ENCODE data around the gene IFNG.
"Not testable (repeated sequence)": the region's sequence is repeated elsewhere in the genome, so short reads cannot be mapped to it uniquely, and the experiment has no call there.

The IFNG gene

DNA sequence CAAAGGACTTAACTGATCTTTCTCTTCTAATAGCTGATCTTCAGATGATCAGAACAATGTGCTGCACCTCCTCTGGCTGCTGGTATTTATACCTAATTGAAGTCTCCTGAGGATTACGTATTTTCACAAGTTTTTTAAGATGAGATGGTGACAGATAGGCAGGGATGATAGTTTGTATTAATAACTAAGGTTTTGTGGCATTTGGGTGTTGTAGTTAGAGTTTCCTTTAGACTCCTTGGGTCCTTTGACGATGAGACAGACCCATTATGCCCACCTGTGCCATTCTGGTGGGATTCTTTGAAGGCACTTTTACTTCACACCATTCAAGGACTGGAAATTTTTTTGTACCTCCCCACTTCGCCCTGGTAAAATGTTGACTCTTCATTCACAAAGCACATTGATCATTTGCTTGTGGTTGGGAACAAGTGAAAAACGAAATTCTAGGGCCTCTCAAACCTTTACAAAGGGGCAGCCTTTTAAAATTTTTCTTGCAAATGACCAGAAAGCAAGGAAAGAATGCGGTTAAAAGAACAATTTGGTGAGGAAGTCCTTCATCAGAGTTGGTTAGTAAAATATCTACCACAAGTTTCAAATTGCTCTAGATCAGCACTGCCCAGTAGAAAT lies at the start of gene IFNG:
Gene IFNG (minus strand): TSS at position 60 of the 624 bp plus-strand sequence. CDS start 125 bp downstream, outside the sequence.
- peak; percentile 29 to 75 for DNase-seq

DNA sequence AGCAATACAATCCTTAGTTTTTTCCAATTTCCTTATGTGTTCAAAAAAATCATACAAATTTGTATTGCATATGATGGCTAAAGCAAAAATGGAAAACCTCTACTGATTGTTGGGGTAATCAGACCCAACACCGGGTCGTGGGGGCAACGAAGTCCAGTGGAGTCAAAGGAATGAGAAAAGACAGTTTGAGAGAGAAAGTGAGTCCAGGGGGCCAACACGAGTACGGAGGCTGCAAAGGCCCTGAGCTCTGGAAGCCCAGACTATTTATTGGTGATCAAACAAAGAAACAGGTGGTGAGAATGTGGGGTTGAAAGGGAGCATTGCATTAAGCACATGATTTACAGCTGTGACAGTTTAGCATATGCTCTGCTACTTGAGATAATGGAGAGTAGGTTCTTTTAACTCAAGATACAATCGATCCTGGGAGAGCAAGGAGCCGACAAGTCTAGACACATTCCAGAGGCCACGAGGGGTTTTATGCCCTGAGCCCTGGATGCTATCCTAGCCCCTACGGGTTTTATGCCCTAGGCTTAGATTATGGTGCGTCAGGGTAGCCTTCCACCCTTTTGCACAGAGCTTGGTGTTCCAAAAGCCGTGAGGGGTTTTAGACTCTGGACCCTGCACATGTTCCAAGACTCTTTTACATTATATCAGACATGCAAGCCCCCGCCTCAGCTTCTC lies 49.6 kb upstream of the IFNG start:
- not testable (repeated sequence) for DNase-seq

DNA sequence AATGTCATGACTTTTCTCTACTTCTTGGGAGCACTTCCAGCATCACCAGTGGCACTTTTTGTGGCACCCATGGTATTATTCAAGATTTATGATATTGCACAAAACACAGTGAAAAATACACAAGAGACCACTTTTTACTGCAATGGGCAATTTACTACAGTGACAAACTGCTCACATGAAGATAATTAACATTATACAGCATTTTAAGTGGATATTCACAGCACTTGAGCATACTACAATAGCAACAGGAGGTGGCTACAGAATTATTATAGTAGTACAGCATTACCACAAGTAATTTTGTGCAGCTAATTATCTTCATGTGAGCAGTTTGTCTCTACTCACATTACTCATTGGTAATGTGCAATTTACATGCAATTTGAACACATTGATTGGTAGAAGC lies 47.7 kb upstream of the IFNG start:
- DNase-seq: no peak

DNA sequence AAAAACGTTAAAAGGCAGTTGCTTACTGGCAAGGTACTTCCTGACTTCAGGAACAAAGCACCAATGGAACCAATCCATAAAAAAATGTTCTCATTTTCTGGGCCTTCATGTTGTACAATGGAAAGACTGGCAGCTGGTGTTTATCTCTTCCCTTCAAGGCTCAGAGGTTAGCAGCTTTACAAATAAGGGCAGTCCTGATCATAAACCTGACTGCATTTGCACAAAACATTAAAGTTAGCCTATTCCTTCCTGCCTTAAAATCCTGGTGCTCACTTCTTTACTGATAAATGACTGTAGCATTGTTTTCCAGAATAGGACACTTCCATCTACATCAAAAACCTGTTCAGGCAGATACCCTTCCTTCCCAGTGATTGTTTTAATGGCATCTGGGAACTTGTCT lies 46.9 kb upstream of the IFNG start:
- no peak for DNase-seq

DNA sequence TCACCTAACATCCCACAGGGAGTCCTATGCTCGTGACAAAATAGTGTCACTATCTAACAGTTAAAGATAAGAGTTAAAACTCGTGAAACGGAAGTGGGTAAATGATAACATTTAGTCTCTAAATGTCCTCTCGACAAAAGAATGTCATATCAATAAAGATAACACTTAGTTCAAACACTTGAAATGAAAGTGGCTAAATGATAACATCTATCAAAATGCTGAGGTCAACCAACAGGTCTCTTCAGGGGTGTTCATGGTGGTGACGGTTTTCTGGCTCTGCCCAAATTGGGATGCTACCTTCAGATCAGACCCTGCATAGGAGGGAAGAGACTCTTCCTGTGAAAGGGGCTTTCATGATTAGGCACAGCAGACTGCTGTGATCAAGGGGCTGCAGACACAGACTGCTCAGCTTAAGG lies 43.9 kb upstream of the IFNG start:
- peak in 1 of 2 donors; percentile 20 for DNase-seq

DNA sequence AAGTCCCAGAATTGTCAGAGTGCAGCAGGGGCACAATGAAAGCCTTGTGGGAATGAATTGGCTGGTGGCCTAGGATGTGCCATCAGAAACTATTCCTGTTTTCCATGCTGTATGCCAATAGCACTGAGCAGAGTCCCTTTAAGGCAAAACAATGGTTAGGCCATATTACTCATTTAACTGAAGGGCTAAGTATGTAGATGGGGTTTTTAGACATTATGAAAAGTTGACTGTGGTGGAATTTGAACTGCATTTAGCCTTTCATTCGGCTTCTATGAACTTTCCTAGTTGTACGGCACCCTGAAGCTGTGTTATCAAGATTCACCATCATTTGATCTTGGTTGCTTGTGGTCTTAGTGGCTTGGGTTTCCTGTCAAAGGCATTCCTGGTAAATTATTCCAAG lies 41.3 kb upstream of the IFNG start:
- no peak for DNase-seq

DNA sequence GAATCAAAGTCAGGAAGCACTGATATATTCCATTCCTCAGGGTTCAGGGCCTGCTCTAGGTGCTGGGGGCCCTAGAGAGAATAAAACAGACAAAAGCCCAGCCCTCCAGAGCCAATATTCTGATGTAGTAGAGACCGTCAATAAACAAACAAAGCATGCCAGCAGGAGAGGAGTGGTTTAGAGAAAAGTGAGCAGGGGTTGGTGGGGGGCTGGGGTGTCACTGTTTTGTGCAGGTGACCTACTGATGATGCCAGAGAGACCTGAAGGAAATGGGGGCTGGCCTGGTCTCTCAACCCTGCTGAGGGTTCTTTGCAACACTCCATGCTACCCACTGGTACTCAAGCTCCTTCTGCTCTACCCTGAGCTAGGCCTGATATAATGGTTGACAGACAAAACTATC lies 39.6 kb upstream of the IFNG start:
- DNase-seq: no peak

DNA sequence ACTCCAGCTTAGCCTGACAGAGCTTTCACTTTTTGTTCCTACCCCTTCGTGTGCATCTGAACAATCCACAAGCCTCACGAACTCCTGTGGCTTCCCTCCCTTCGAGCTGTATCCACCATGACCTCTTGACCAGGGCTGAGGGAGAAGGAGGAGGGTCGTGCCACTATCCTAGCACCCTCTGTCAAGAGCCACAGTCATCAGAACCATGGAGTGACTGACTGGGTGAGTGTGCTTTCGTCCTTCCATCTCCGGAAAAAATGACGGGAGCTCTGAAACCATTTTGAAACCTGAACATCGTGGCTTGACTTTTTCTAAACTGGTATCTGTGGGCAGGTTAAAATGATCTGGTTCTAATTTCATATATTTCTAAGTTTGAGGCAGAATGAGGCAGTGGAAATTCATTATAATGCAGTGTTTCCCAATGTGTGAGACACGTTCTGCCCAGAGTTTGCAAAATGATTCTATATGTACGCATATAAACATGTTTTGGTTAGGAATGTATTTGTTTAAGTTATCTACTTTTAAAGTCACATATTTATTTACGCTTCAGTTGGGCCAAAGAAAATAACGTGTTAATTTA lies 39.1 kb upstream of the IFNG start:
- DNase-seq: no peak

DNA sequence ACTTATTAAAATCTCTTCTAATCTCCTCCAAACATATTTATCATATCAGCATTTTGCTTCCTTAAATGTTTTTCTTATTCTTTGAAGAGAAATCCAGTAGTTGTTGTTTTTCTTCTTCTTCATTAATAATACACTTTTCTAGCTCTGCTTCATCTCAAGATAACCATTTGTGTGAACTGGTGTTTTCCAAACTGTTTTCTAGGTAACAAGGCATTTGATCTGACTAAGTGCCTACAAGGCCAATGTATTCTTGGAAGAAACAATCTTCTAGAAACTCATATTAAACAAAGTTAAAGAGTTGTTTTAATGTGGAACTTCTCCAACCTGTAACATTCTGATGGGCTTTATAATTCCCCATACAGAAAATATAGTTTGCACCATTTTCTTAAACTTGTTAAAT lies 30.8 kb upstream of the IFNG start:
- DNase-seq: no peak

DNA sequence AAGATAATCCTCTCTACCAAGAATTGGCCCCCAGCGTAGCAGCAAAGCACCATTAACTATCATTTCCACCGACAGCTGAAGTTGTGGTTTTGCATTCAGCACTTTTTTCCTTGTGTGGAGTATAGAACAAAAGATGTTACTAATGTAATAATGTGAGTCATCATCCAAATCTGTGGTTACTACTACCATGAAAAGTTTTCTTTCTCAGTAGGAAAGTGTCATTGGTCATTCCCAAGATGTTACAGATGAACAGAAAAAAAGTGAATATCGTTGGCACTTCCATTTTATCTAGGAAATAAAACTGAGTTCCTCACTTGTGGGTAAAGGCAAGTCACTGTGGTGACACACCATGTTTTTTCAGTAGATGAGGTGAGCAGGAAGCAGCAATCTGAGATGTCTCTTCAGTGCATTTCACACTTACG lies 30.3 kb upstream of the IFNG start:
- DNase-seq: peak in 1 of 2 donors; percentile 37

DNA sequence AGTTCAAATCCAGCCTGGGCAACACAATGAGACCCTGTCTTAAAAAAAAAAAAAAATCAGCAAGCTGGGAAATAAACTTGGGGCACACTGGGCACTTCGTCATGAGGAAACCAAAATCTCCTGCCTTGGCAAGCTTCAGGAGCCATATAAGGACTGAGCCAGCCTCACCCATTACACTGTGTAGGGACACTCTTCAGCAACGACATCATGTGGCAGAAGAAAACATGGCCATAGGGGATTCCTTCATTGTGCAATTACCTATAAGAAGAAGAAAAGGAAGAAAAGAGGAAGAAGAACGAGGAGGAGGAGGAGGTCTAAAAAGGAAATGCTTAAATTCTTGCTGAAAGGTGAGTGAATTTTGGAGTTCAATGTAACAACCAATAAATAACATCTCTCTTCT lies 26.1 kb upstream of the IFNG start:
- DNase-seq: no peak

DNA sequence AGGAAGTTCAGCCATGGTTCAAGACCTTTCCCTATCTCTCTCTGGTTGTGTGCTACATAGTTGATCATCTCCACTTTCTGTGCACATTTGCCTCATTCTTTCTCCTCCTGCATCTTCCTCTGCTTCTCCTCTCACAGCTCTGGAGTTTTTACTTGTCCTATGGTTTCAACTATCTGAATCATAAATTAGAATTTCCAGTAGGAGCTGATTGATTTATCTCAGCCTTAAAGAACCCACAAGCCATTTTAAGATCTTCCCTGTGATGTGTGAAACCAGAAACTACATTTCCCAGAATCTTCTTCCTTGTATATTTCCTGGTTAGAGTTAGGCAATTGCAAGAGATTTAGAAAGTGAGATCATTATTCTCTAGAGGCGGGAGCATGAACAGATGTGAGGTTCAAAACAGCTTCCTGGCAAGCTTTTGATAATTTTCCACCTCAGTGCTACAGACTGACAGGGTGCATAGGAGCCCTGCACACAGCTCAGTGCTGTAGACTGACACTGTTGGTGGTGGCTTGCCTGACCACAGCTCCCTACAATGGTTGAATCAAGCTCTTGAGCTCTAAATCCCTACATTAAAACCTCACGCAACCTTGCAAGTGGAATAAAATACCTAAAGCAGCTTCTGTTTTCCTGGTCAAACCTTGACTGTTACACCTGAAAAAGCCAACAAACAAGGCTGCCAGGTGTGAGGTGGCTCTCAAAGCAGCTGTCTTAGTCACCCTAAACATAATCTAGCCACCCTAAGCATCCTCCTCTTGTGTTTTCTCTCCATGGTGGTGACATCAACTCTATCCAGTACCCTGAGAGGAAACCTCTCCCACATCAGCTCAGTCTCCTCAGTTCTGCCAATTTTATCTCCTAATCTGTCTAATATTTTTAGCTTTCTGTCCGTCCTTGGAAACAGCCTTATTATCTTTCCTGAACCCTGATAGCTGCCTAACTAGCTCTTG lies 21.5 kb upstream of the IFNG start:
- DNase-seq: peak; percentile 24 to 60

DNA sequence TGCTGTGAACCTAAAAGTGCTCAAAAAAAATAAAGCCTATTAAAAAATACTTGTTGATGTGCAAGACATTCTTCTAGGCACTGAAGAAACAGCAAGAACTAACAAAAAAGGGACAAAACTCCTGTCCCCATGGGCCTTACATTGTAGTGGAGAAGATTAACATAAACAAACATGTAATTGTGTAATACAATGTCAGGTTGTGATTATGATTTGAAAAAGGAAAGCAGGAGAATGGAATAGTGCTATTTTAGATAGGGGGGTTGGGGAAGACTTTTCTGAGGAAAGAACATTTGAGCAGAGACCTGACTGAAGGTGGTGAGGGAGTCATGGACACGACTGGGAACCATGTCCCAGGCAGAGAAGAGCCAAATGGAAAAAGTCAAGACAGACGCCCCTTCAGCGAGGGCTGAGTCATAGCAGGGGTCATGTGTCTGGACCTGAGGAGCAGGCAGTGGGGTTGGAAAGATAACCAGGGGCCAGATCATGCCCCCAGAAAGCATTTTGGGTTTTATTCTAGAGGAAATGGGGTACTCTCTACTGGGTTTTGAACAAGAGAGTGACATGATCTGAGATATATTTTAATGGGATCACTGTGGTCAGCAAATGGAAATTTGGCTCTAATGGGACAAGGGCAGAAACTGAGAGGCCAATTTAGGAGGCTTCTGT lies 19.4 kb upstream of the IFNG start:
- DNase-seq: no peak

DNA sequence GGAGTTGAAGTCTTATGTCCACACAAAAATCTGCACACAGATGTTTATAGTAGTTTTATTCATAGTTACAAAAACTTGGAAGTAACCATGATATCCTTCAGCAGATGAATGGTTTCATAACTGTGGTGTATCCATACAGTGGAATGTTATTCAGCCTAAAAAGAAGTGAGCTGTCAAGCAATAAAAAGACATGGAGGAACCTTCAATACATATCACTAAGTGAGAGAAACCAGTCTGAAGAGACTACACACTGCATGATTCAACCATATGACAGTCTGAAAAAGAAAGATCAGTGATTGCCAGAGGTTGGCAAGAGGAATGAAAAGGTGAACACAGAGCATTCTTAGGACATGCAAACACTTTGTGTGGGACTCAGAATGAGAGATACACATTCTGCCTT lies 18.6 kb upstream of the IFNG start:
- no peak for DNase-seq

DNA sequence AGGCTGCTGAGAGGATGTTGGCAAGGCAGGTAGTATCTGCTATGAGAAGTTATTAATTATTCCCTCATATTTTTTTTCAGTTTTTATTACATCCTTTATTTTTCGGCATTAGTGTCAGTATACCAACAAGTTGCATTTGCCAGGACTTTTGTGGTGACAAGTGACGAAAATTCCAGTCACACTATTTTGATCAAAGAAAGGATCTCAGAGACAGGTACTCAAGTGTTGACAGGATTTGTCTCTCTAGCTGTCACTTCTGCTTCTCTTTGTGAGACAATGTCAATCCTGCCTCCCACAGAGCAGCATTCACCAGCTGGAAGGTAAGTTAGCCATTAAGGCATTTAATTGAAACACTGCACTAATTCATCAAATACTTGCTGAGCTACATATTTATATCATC lies 18.0 kb upstream of the IFNG start:
- no peak for DNase-seq

DNA sequence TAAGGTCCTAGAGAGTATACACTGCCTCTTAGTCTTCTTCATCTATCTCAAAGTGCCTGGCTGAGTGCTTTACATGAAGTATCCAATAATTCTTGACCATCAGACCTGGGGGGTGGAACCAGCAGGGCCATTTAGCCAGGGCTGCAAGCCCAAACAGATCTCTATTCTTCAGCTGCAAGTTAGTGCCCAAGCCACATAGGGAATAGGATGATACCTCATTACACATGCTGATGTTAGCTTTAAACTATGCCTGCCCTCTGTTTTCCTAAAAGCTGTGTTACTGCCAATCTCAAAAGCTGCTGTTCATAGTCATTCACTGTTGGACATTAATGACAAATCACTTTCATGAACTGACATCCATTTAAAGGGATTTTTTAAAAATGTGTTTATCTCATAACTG lies 16.7 kb upstream of the IFNG start:
- DNase-seq: no peak

DNA sequence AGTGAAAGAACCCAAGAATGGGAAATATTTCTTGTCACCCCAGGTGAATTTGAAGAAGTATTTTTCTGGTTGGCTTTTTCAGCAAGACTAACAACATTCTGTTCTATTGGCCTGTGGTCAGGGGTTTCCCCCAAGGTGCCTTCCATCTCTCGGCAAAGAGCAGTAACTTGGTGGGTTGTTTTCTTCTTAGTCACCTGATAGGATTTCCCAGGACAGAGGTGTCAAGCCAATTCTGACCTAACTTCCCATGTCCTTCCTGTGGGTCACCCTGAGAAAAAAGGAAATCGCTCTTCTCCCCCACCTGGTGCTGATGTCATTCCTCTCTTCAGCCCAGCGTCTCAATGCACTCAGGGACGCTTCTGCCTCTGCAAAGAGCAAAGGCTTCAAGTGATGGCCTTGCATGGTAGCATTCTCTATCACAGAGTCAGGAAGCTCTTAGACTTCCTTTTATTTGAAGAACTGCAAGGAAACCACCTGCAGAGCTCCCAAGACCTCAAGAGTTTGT lies 16.1 kb upstream of the IFNG start:
- DNase-seq: peak; percentile 65 to 80

DNA sequence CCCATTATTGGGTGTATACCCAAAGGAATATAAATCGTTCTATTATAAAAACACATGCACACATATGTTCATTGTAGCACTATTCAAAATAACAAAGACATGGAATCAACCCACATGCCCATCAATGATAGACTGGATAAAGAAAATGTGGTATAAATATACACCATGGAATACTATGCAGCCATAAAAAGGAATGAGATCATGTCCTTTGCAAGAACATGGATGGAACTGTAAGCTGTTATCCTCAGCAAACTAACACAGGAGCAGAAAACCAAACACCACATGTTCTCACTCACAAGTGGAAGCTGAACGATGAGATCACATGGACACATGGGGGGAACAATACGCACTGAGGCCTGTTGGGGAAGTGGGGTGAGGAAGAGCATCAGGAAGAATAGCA lies 15.2 kb upstream of the IFNG start:
- DNase-seq: not testable (repeated sequence)

DNA sequence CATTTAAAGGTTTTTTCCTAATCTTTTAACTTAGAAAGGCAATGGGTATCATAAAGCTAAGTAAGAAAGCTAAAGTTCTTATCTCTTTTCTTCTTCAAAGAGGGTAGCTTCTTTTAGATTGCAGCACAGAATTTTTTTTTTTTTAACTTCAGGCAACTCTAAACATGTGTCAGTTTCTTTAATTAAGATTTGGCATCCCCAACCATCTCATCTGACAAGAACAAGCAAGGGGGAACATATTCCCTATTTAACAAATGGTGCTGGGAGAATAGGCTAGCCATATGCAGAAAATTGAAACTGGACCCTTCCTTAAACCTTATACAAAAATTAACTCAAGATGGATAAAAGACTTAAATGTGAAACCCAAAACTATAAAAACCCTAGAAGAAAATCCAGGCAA lies 14.3 kb upstream of the IFNG start:
- no peak for DNase-seq

DNA sequence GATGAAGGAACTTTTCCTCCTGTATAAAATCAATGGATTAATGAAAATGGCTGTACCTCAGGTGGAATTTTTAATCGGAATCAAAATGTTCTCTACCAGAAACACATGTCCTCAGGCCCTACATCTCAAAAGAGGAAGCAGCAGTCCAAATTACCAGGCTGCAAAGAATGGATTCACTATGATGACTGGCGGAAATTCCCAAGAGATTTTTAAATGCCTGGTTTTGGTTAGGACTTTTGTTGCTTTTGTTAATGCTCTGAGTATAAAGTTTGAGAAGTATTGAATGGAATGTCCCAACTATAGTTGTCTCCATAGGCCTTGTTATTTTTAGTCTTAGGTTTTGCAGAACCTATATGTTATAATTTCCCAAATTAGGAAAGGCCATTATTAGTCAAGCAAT lies 11.2 kb upstream of the IFNG start:
- no peak for DNase-seq

DNA sequence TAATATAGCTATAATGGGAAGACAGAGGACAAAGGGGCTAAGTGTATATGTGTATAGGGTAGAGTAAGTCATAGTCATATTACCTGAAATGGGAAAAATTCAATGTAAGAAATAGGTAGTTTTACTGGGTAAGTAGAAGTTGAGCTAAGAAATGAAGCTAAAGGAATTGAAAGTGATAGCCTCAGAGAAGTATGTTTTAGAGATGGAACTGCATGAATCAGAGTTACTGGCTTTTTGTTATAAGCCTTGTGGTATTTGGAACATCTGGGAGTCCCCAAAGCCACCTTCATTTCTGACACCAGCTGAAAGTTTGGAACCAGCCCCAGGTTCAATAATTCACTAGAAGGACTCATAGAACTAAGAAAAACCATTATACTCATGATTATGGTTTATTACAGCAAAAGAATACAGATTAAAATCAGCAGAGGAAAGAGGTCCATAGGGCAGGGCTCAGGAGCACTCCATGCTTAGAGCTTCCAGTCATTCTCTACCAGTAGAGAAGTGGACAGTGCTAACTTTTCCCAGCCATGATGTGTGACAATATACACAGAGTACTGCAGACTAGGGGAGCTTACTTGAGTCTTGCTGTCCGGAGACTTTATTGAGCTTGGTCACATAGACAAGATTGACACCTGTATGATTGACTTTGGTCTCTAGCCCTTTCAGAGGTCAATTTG lies 9.8 kb upstream of the IFNG start:
- no peak for DNase-seq

DNA sequence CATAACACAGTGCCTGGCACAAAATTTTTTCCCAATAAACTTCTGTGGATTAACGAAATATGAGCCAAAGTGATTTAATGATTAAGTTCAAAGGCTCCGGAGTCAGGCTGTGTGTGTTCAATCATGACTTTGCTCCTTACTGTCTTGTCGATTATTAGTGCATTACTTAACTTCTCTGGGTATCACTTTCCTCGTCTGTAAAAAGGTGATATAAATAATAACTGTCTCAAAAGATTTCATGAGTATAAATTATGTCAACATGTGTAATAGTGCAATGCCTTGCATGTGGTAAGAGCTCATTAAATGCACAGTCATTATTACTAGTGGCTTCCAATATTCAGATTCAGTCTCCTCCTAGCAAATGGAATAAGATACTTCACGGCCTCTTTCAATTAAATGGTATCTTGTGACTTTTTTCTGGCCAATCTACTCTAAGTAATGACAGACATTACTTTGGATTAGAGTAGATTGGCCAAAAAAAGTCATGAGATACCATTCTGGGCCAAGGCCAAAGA lies 6.8 kb upstream of the IFNG start:
- DNase-seq: no peak

Measured in CD4-positive, alpha-beta T cell treated with Interleukin-1 beta for 1 hour (primary cell).